GM10248 (cell line): ENCODE data around the gene EFNA4.

ENCODE experiments used
- CTCF ChIA-PET: fragments of 300-600 bp; sonication (Branson Sonifier 250); formaldehyde crosslinking; extraction: SDS; loops from one replicate; lab custom pipeline; 2021; ENCODE audit warnings: antibody characterized with exemption; lab: Yijun Ruan, JAX
- POLR2A ChIA-PET: fragments of 350-650 bp; sonication (Branson Sonifier 250); formaldehyde crosslinking; extraction: SDS; loops from one replicate; lab custom pipeline; 2020; ENCODE audit warnings: antibody characterized with exemption; lab: Yijun Ruan, JAX
- DNase-seq: peaks from one replicate; pipeline ENCODE4 v3.0.0; 2012; ENCODE audit errors: extremely low spot score
- TF ChIP-seq, protein P1 (sequence below): IDR thresholded peaks from 2 replicates; pipeline ENCODE4 v1.5.1; 2012; ENCODE audit warnings: mild to moderate bottlenecking, low read depth; ENCODE audit errors: extremely low read depth, missing control alignments, control extremely low read depth

The EFNA4 gene

DNA sequence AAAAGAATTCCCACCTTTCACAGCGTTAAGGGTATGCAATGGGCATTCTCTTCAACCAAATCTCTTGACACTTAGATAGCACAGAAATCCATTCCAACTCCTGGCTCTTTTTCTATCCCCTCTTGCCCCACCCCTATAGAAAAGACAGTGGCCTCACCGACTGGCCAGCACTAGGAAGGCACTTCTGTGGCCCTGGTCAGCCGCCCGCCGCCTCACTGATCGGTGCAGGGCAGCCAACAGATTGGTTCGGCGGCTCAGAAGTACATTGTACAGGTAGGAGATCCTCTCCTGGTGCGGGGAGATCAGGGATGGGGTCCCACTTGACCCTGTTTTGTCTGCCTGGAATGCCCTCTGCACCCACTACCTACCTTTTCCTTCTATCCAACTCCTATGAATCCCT lies 39.2 kb upstream of the EFNA4 start:
- CTCF ChIA-PET = interaction anchor here (1.8 to 2.2 kb wide), 2 partner anchors 9 to 61 kb away, joined by 4 to 5 read pairs; no protein-coding TSS in a partner anchor
- POLR2A ChIA-PET = interaction anchor here (0.5 to 0.6 kb wide), 2 partner anchors 40 to 534 kb away, joined by 3 read pairs; no protein-coding TSS in a partner anchor
- DNase-seq = no peak
- TF ChIP-seq, protein P1, sequence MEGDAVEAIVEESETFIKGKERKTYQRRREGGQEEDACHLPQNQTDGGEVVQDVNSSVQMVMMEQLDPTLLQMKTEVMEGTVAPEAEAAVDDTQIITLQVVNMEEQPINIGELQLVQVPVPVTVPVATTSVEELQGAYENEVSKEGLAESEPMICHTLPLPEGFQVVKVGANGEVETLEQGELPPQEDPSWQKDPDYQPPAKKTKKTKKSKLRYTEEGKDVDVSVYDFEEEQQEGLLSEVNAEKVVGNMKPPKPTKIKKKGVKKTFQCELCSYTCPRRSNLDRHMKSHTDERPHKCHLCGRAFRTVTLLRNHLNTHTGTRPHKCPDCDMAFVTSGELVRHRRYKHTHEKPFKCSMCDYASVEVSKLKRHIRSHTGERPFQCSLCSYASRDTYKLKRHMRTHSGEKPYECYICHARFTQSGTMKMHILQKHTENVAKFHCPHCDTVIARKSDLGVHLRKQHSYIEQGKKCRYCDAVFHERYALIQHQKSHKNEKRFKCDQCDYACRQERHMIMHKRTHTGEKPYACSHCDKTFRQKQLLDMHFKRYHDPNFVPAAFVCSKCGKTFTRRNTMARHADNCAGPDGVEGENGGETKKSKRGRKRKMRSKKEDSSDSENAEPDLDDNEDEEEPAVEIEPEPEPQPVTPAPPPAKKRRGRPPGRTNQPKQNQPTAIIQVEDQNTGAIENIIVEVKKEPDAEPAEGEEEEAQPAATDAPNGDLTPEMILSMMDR = no peak

DNA sequence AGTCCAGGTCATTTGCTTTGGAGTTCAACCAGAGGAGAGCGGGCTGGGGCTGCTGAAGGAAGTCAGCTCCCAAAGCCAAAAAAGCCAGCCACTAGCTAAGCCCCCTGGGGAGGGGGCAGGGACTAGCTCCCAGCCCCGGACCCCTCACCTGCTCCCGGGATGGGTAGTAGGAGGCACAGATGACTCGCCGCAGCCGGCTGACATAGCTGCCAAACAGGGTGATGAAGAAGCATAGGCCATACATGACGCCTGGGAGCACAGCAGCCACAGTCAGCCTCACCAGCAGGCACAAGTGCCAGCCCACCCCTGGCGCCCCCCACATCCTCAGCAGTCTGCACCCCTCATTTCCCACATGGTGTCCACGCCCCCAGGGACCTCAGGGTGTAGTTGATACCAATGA lies 37.4 kb upstream of the EFNA4 start:
- POLR2A ChIA-PET = interaction anchor here (0.7 kb wide), 1 partner anchor 156 kb away, joined by 3 read pairs; the partner anchor contains the start of gene KCNN3
- CTCF ChIA-PET = interaction anchor here (1.0 to 2.9 kb wide), 6 partner anchors 8 to 60 kb away, joined by 3 to 10 read pairs (median 4); partner anchors contain the start of gene ADAM15
- TF ChIP-seq, protein P1 = no peak
- no peak for DNase-seq

DNA sequence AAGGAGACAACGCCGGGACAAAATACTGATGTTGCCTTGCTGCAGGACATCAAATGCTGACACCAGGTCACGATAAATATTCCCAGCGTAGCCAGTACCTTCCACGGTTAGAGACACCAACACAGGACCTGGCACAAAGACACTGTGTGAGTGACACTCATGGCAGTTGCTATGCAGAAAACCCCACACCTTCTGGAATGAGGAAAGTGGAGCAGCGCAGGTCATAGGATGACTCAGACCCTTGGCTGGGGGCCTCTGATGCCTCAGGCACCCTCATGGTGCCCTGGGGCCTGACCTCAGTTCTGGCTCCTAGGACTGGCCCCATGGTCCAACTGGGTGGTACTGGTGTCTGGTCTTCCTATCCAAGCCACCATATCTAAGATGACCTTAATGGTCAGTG lies 37.0 kb upstream of the EFNA4 start:
- ChIA-PET POLR2A (interaction anchor here (0.7 kb wide), 1 partner anchor 156 kb away, joined by 3 read pairs; the partner anchor contains the start of gene KCNN3), CTCF (interaction anchor here (1.1 to 2.9 kb wide), 4 partner anchors 9 to 25 kb away, joined by 3 to 10 read pairs (median 4); partner anchors contain the start of gene ADAM15)
- no peak for DNase-seq
- TF ChIP-seq, protein P1 = no peak

DNA sequence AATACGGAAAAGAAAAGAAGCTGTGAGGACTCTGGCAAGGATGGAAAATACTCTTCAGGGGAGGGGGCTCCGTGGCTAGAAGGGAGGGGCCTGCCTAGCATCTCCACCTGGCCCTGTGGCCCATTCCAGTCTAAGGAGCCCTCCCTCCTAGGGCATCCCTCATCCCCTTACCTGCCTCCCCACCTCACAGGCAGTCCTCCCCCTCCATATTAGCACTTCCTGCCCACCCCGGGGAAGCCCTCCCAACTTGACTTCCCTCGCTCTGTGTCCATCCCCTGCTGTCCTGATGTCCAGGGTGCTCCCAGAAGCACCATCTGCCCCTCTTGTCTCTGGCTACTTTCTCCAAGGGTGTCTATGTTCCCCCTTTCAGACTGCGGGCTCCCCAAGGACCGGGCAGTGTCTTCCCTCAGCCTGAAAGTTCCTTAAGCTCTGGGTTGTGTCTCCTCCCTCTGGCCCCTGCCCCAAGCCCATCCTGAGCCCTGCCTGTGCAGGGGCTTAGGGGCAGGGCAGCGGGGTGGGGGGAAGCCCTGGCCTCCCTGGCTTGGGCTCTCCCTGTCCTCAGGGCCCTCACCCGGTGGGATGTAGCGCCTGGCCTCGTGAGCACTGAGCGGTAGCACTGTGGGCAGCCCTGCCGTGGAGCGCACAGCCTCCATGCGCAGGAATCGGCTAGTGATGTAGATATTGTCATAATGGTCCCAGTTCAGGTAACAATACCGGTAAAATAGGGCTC lies 33.9 kb upstream of the EFNA4 start:
- POLR2A ChIA-PET = no interaction called here
- TF ChIP-seq, protein P1 = no peak
- no peak for DNase-seq
- CTCF ChIA-PET = interaction anchor here (1.0 to 3.2 kb wide), 6 partner anchors 10 to 56 kb away, joined by 3 to 24 read pairs (median 4); partner anchors contain the start of gene CKS1B

DNA sequence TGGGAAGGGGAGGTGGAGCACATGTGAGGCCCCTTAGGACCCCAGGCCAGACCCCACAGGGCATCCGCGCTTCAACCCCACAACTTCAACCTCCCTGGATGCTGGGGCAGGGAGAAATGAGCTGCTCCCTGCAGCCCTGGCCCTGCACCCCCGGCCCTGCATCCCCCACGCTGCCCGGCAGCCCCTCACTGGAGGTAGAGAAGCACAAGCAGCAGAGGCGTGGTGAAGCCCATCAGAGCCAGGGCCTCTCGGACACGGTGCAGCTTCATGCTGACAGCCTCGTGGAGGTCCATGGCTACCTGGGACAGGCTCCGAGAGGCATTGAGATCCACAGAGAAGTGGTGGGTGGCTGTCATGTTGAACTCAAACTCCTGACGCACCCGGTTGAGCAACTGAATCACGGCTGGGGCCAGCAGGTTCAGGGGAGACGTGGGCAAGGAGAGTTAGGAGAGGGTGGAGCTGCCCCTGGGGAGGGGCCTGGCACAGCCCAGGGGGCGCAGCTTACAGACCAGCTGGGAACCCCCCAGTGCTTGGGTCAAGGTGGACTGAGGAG lies 33.2 kb upstream of the EFNA4 start:
- CTCF ChIA-PET = interaction anchor here (1.0 to 3.2 kb wide), 6 partner anchors 10 to 56 kb away, joined by 3 to 24 read pairs (median 4); partner anchors contain the start of gene CKS1B

DNA sequence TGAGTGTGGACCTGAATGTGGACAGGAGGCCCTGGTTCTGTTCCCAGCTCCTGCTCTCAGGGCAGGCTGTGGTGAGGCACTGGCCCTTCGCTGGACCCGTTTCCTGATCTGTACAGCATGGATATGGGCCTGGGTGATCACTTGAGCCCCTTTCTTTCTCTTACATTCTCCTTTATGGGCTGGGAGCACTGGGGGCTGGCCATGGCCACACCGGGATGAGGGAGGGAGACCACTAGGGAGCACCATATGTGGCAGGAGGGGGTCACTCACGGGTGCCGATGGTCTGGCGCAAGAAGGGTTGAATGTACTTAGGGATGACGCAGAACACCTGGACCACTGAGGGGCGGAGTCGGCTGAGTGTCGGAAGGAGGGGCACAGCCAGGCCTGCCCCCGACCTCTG lies 32.6 kb upstream of the EFNA4 start:
- no peak for DNase-seq
- POLR2A ChIA-PET = no interaction called here
- TF ChIP-seq, protein P1 = no peak
- CTCF ChIA-PET = interaction anchor here (1.0 to 3.2 kb wide), 5 partner anchors 13 to 57 kb away, joined by 3 to 24 read pairs (median 3); partner anchors contain the start of gene CKS1B

More for the DNA sequence above, 33.2 kb upstream of the EFNA4 start:
- no peak for DNase-seq
- POLR2A ChIA-PET = no interaction called here
- TF ChIP-seq, protein P1 = no peak
